GM23338 (cell line): Measurements from ENCODE around the gene DSE.

Experiments used
- CREB1 ChIP-seq: fragments of 250-450 bp; sonication (Bioruptor Pico); IDR thresholded peaks from 2 replicates; pipeline ENCODE4 v1.5.0; 2020; ENCODE audit warnings: low read depth, mild to moderate bottlenecking, moderate library complexity
- CTCF ChIP-seq, 2 experiments: fragments of 200-600 bp in 1 of 2; sonication (generic) in 1 of 2; conservative IDR thresholded peaks; 2 replicates each; pipeline versions ENCODE4 v1.5.1 to v1.6.1; 2016 to 2017; ENCODE audit warnings: antibody characterized with exemption in 2 of 2, low read depth in 2 of 2, mild to moderate bottlenecking in 2 of 2, moderate library complexity in 1 of 2
- ETS1 ChIP-seq: IDR thresholded peaks from 2 replicates; pipeline ENCODE4 v1.6.1; 2016; ENCODE audit warnings: antibody characterized with exemption
- EZH2 ChIP-seq: fragments of 200-600 bp; sonication (generic); IDR thresholded peaks from one replicate; pipeline ENCODE4 v1.8.0; 2017; ENCODE audit warnings: antibody characterized with exemption, mild to moderate bottlenecking, low read depth; ENCODE audit not compliant: unreplicated experiment
- JUNB ChIP-seq: IDR thresholded peaks from one replicate; pipeline ENCODE4 v1.6.1; 2016; ENCODE audit warnings: antibody characterized with exemption; ENCODE audit not compliant: unreplicated experiment
- NANOG ChIP-seq: IDR thresholded peaks from 2 replicates; pipeline ENCODE4 v1.6.1; 2016; ENCODE audit warnings: antibody characterized with exemption, borderline replicate concordance
- POLR2AphosphoS5 ChIP-seq: IDR thresholded peaks from 2 replicates; pipeline ENCODE4 v1.6.1; 2016; ENCODE audit warnings: antibody characterized with exemption, low read depth
- REST ChIP-seq: IDR thresholded peaks from one replicate; pipeline ENCODE4 v1.6.1; 2018; ENCODE audit warnings: antibody characterized with exemption; ENCODE audit not compliant: unreplicated experiment
- STAT1 ChIP-seq: IDR thresholded peaks from one replicate; pipeline ENCODE4 v1.6.1; 2016; ENCODE audit warnings: antibody characterized with exemption; ENCODE audit not compliant: unreplicated experiment

- TF ChIP-seq CTCF (conservative IDR thresholded peaks at IDR 0.05; ENCODE audit: low read depth in 2 of 2) = no peak
- no peak for TF ChIP-seq EZH2
- no peak for TF ChIP-seq CREB1 (CRISPR knock-in tag)
- no peak for TF ChIP-seq JUNB
- TF ChIP-seq POLR2AphosphoS5 = no peak
- no peak for TF ChIP-seq NANOG
- TF ChIP-seq REST = no peak
- TF ChIP-seq ETS1 = no peak
- TF ChIP-seq STAT1 = no peak
Measured at GRCh38 chr6:116398316-116399010, 27.7 kb downstream of the DSE start.
